Measurements from ENCODE around the gene ACO1. TPM values are rescaled to one million over a fixed set of nuclear protein-coding genes. Genes with fewer than 3 reads are reported as not detected.

ACO1 gene
- polyA plus RNA-seq, 1 donor (not counting 4 experiments of a cell fraction or from before 2014, with no cell fraction given): 29.2 TPM

- dilution Hi-C loops (cut with MboI; ENCODE audit: extremely low pct_ligation_motif_present, low sequenced_read_pairs): no loop called here
- no peak overlapping the region for H3K4me2 ChIP-seq (ENCODE audit: control insufficient read depth, extremely low read depth, insufficient read depth, low read depth, low read length)
- no peak overlapping the region for H2AFZ ChIP-seq (ENCODE audit: control insufficient read depth, low read length)
- no peaks in the 10 kb centered on the region for H4K20me1 ChIP-seq (ENCODE audit: control insufficient read depth, extremely low read depth, insufficient read depth, low read length)
- no peaks in the 10 kb centered on the region for H3K27me3 ChIP-seq (ENCODE audit: control insufficient read depth, extremely low read depth, insufficient read depth, low read length)
- no peak overlapping the region for H3K4me3 ChIP-seq (ENCODE audit: control insufficient read depth in 2 of 3, extremely low read depth in 1 of 3, insufficient read depth in 2 of 3, low read depth in 1 of 3, low read length in 3 of 3)
- H3K9ac ChIP-seq (ENCODE audit: control insufficient read depth, extremely low read depth, insufficient read depth, low read length): no peak overlapping the region
- no peaks in the 10 kb centered on the region for H3K9me3 ChIP-seq (ENCODE audit: control insufficient read depth, low read depth, low read length)
- TF ChIP-seq CTCF (optimal IDR thresholded peaks at IDR 0.05 in 1 of 3, IDR thresholded peaks at IDR 0.05 in 1 of 3, conservative IDR thresholded peaks at IDR 0.05 in 1 of 3; ENCODE audit: extremely low read depth in 1 of 3, insufficient read depth in 2 of 3, low read length in 3 of 3): no peak
- TF ChIP-seq EZH2 (IDR thresholded peaks at IDR 0.05; ENCODE audit: low read length): no peak
- H3K4me1 ChIP-seq (ENCODE audit: control insufficient read depth, extremely low read depth, insufficient read depth, low read length): no peaks in the 10 kb centered on the region
- peaks cover 8 to 13% of the 10 kb centered on the region in 2 experiments for H3K36me3 ChIP-seq (ENCODE audit: control insufficient read depth in 2 of 2, extremely low read depth in 1 of 2, insufficient read depth in 2 of 2, low read length in 2 of 2)
- H3K79me2 ChIP-seq (ENCODE audit: control insufficient read depth, insufficient read depth, low read length): no peaks in the 10 kb centered on the region
- no peak overlapping the region for H3K27ac ChIP-seq (ENCODE audit: control insufficient read depth, insufficient read depth, low read length)
- DNase-seq (ENCODE audit: low read depth, low spot score): no peak
- no peaks in the 10 kb centered on the region for H3K9me1 ChIP-seq (ENCODE audit: control insufficient read depth, extremely low read depth, insufficient read depth, low read length)
- FAIRE-seq: no peak
Measured at GRCh38 chr9:32419921-32420320, 35.5 kb downstream of the ACO1 start.

DNA sequence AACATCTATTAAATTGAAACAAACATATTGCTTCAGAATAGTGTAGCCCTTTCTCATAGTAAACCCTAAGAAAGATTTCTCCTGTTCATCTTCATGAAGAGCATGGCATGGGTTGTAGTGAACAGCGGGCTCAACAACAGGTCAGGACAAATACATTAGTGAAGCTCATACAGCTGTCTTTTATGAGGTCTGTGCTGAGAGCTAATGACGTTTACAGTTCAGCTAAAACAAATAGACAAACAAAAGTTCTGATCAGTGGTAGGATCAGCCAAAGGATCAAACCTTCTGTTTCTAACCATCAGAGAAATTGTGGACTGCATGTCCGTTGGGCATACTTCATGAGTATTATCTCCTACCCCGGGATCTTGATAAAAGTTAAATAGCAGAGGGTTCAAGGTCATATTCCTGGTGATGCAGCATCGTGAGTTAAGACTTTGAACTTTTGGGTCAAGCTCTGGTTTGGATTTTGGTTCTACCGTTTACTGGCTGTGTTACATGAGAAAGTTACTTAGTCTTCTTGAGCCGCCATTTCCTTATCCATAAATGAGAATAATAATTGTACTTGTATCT is 37.9 kb downstream of the ACO1 start:
- Histone ChIP-seq H3K36me3 (ENCODE audit: control insufficient read depth in 2 of 2, extremely low read depth in 1 of 2, insufficient read depth in 2 of 2, low read length in 2 of 2) (peaks cover 7 to 17% of the 10 kb centered on the region in 2 experiments), H4K20me1 (ENCODE audit: control insufficient read depth, extremely low read depth, insufficient read depth, low read length) (no peaks in the 10 kb centered on the region), H3K4me3 (ENCODE audit: control insufficient read depth in 2 of 3, extremely low read depth in 1 of 3, insufficient read depth in 2 of 3, low read depth in 1 of 3, low read length in 3 of 3) (no peak overlapping the region), H2AFZ (ENCODE audit: control insufficient read depth, low read length) (no peak overlapping the region), H3K27me3 (ENCODE audit: control insufficient read depth, extremely low read depth, insufficient read depth, low read length) (no peaks in the 10 kb centered on the region), H3K9me3 (ENCODE audit: control insufficient read depth, low read depth, low read length) (no peaks in the 10 kb centered on the region), H3K27ac (ENCODE audit: control insufficient read depth, insufficient read depth, low read length) (no peak overlapping the region), H3K4me2 (ENCODE audit: control insufficient read depth, extremely low read depth, insufficient read depth, low read depth, low read length) (no peak overlapping the region), H3K79me2 (ENCODE audit: control insufficient read depth, insufficient read depth, low read length) (no peaks in the 10 kb centered on the region), H3K9me1 (ENCODE audit: control insufficient read depth, extremely low read depth, insufficient read depth, low read length) (no peaks in the 10 kb centered on the region), H3K4me1 (ENCODE audit: control insufficient read depth, extremely low read depth, insufficient read depth, low read length) (no peaks in the 10 kb centered on the region), H3K9ac (ENCODE audit: control insufficient read depth, extremely low read depth, insufficient read depth, low read length) (no peak overlapping the region)
- TF ChIP-seq EZH2 (IDR thresholded peaks at IDR 0.05; ENCODE audit: low read length) (no peak), CTCF (optimal IDR thresholded peaks at IDR 0.05 in 1 of 3, IDR thresholded peaks at IDR 0.05 in 1 of 3, conservative IDR thresholded peaks at IDR 0.05 in 1 of 3; ENCODE audit: extremely low read depth in 1 of 3, insufficient read depth in 2 of 3, low read length in 3 of 3) (no peak)
- dilution Hi-C loops (cut with MboI; ENCODE audit: extremely low pct_ligation_motif_present, low sequenced_read_pairs): no loop called here
- FAIRE-seq: no peak
- DNase-seq (ENCODE audit: low read depth, low spot score): no peak

Measured in keratinocyte (primary cell).